Measurements from ENCODE around the gene PCNX2.
"Not testable (repeated sequence)": the region's sequence is repeated elsewhere in the genome, so short reads cannot be mapped to it uniquely, and the experiment has no call there.

The PCNX2 gene

DNA sequence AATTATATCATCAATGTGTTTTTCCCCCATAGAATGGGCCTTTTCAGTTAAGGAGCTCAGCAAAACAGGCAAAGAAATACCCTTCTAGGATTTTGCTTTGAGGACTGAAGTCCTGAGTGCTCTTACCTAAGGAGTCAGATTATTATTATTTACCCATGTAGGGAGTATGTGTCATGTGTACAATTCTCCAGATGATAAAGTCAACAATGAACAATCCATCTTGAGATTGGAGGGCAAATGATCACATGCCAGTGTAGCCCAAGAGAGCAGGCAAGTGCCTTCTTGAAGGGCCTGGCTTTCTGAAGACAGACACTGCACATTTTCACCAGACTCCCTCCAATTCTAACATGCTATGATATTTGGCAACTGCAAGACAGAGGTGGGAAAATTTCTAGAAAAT lies 159.7 kb downstream of the PCNX2 start:
- intact Hi-C loops (cut with DNase I; ENCODE audit: low total_unique reads) = no loop called here
- H3K27ac ChIP-seq = no peak overlapping the region
- H3K27me3 ChIP-seq = no peaks in the 10 kb centered on the region
- H3K9me3 ChIP-seq = no peaks in the 10 kb centered on the region
- no peak overlapping the region for H3K4me3 ChIP-seq
- H3K36me3 ChIP-seq = peaks cover 0 to 20% (median 0%) of the 10 kb centered on the region in 3 donors
- TF ChIP-seq, protein P1, sequence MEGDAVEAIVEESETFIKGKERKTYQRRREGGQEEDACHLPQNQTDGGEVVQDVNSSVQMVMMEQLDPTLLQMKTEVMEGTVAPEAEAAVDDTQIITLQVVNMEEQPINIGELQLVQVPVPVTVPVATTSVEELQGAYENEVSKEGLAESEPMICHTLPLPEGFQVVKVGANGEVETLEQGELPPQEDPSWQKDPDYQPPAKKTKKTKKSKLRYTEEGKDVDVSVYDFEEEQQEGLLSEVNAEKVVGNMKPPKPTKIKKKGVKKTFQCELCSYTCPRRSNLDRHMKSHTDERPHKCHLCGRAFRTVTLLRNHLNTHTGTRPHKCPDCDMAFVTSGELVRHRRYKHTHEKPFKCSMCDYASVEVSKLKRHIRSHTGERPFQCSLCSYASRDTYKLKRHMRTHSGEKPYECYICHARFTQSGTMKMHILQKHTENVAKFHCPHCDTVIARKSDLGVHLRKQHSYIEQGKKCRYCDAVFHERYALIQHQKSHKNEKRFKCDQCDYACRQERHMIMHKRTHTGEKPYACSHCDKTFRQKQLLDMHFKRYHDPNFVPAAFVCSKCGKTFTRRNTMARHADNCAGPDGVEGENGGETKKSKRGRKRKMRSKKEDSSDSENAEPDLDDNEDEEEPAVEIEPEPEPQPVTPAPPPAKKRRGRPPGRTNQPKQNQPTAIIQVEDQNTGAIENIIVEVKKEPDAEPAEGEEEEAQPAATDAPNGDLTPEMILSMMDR (IDR thresholded peaks at IDR 0.05) = no peak
- no peaks in the 10 kb centered on the region for H3K4me1 ChIP-seq
- DNase-seq = no peak

DNA sequence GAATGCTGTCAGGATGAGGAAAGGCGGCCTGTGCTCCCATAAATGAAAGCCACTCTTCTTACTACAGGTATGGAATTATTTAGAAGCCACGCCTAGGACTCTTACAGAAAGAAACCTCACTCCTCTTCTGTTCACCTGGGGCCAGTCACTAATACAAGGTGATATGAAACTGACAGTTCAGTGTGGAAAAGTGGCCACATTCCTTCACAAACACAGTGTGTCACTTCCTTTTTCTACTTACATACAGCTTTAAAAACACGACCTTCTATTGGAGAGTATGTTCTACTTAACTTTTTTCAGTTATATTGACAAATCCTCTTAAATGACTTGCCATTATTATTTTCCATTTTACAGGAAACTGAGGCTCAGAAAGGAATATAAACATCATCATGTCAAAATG lies 163.1 kb downstream of the PCNX2 start:
- H3K4me3 ChIP-seq = no peak overlapping the region
- no peaks in the 10 kb centered on the region for H3K27me3 ChIP-seq
- no peak for DNase-seq
- H3K27ac ChIP-seq = no peak overlapping the region
- H3K4me1 ChIP-seq = no peaks in the 10 kb centered on the region
- H3K36me3 ChIP-seq = peaks cover 0 to 31% (median 0%) of the 10 kb centered on the region in 3 donors
- intact Hi-C loops (cut with DNase I; ENCODE audit: low total_unique reads) = no loop called here
- TF ChIP-seq, protein P1 (IDR thresholded peaks at IDR 0.05) = no peak
- H3K9me3 ChIP-seq = no peaks in the 10 kb centered on the region

DNA sequence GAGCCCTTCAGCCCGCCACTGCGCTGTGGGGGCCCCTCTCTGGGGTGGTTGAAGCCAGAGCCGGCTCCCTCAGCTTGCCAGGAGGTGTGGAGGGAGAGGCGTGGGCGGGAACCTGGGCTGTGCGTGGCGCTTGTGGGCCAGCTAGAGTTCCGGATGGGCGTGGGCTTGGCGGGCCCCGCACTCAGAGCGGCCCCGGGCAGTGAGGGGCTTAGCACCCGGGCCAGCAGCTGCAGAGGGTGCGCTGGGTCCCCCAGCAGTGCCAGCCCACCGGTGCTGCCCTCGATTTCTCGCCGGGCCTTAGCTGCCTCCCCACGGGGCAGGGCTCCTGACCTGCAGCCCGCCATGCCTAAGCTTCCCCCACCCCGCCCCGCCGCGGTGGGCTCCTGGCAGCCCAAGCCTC lies 166.5 kb downstream of the PCNX2 start:
- H3K27me3 ChIP-seq; H3K9me3 ChIP-seq; H3K27ac ChIP-seq; H3K4me3 ChIP-seq; DNase-seq; H3K4me1 ChIP-seq; intact Hi-C loops (cut with DNase I; ENCODE audit: low total_unique reads): not testable (repeated sequence)
- peaks cover 0 to 21% (median 0%) of the 10 kb centered on the region in 3 donors for H3K36me3 ChIP-seq

DNA sequence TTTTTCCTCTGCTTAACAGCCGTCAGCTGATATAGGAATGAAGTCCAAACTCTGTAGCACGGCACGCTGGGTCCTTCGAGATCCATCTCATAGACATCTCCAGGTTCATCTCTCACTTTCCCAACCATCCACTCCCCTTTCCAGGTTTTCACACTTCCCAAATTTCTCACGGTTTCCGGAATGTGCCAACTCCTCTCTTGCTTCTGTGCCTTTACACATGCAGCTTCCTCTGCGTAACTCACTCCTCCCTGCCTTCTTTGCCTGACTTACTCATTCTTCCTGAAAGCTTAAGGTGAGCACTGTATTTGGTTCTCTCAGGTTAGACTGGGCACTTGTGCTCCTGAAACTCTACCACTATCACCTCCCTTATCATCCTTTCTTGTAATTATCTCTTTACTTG lies 168.4 kb downstream of the PCNX2 start:
- no peaks in the 10 kb centered on the region for H3K27me3 ChIP-seq
- intact Hi-C loops (cut with DNase I; ENCODE audit: low total_unique reads) = no loop called here
- H3K4me3 ChIP-seq = no peak overlapping the region
- TF ChIP-seq, protein P1 (IDR thresholded peaks at IDR 0.05) = no peak
- H3K36me3 ChIP-seq = peaks cover 0 to 18% (median 0%) of the 10 kb centered on the region in 3 donors
- no peak overlapping the region for H3K27ac ChIP-seq
- no peak for DNase-seq
- no peaks in the 10 kb centered on the region for H3K9me3 ChIP-seq
- H3K4me1 ChIP-seq = no peaks in the 10 kb centered on the region

DNA sequence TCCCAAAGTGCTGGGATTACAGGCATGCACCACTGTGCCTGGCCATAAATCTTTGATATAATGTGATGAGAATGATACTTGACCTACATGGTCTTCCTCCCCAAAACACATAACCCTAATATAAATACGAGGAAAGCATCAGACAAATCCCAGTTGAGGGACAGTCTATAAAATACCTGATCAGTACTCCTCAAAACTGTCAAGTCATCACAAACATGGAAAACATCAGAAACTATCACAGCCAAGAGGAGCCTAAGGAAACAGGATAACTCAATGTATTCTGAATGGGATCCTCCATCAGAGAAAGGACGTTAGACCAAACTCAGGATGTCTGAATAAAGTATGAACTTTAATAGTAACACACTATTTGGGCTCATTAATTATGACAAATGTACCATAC lies 172.7 kb downstream of the PCNX2 start:
- no peaks in the 10 kb centered on the region for H3K36me3 ChIP-seq

DNA sequence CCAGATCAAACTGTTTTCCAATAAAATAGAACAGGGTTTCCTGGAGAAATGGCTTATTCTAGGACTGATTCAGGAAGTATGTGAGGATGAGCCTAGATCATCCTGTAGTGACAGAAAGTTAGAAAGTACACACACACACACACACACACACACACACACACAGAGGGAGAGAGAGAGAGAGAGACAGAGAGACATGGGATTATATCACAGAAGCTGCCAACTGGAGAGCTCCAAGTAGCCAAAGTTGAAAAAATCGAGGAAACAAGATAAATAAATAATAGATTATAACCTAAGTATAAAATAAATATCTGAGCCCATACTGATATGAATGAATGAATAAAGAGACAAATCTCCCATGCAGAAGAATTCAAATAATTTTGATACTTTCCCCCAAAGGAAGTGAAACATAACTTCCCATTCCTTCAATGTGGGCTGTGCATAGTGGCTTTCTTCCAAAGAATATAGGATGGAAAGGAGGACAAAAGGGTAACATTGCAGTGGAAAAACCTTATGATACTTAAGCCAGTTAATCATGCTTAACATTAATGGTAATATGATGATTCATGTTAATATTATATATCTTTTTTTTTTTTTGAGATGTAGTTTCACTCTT lies 173.5 kb downstream of the PCNX2 start:
- intact Hi-C loops (cut with DNase I; ENCODE audit: low total_unique reads) = no loop called here
- no peak for DNase-seq
- no peaks in the 10 kb centered on the region for H3K4me1 ChIP-seq
- no peaks in the 10 kb centered on the region for H3K27me3 ChIP-seq
- TF ChIP-seq, protein P1 (IDR thresholded peaks at IDR 0.05) = no peak
- no peak overlapping the region for H3K27ac ChIP-seq
- no peaks in the 10 kb centered on the region for H3K36me3 ChIP-seq
- H3K9me3 ChIP-seq = no peaks in the 10 kb centered on the region
- no peak overlapping the region for H3K4me3 ChIP-seq

More for the DNA sequence above, 172.7 kb downstream of the PCNX2 start:
- DNase-seq = no peak
- Histone ChIP-seq H3K27me3 (no peaks in the 10 kb centered on the region), H3K4me3 (no peak overlapping the region), H3K27ac (no peak overlapping the region), H3K9me3 (no peaks in the 10 kb centered on the region), H3K4me1 (no peaks in the 10 kb centered on the region)
- intact Hi-C loops (cut with DNase I; ENCODE audit: low total_unique reads) = no loop called here
- TF ChIP-seq, protein P1 (IDR thresholded peaks at IDR 0.05) = no peak

All from tibial artery (tissue), 4 donors.